Measurements from ENCODE around the gene B4GALNT2. TPM values are rescaled to one million over a fixed set of nuclear protein-coding genes. Genes with fewer than 3 reads are reported as not detected.

The B4GALNT2 gene
- total and polyA plus RNA-seq, 2 donors (not counting 3 experiments of a cell fraction or from before 2014, with no cell fraction given) = 0.11 TPM; not detected in 1

- CTCF ChIA-PET = no interaction called here
- TF ChIP-seq JUN (IDR thresholded peaks at IDR 0.05; ENCODE audit: borderline replicate concordance, insufficient read depth, insufficient read length, low read depth) = no peak
- TF ChIP-seq CTCF (IDR thresholded peaks at IDR 0.05; ENCODE audit: extremely low read depth in 1 of 2, insufficient read depth in 1 of 2, low read depth in 1 of 2, low read length in 2 of 2) = no peak
- TF ChIP-seq MYC (IDR thresholded peaks at IDR 0.05; ENCODE audit: low read depth, low read length) = no peak
- TF ChIP-seq FOS (IDR thresholded peaks at IDR 0.05; ENCODE audit: borderline replicate concordance, insufficient read depth, low read length) = no peak
- TF ChIP-seq POLR2AphosphoS5 (IDR thresholded peaks at IDR 0.05; ENCODE audit: insufficient read depth, low read depth, low read length) = no peak
- TF ChIP-seq GATA2 (IDR thresholded peaks at IDR 0.05; ENCODE audit: insufficient read depth, insufficient read length, low read depth, low read length) = no peak
- no peak for TF ChIP-seq EZH2 (IDR thresholded peaks at IDR 0.05; ENCODE audit: borderline replicate concordance, low read depth, low read length, severe bottlenecking)
- TF ChIP-seq MAX (IDR thresholded peaks at IDR 0.05; ENCODE audit: insufficient read depth, insufficient read length) = no peak
- TF ChIP-seq POLR2A (IDR thresholded peaks at IDR 0.05; ENCODE audit: low read depth, low read length) = no peak
- Histone ChIP-seq H3K36me3 (ENCODE audit: control insufficient read depth in 2 of 2, extremely low read depth in 1 of 2, insufficient read depth in 2 of 2, low read length in 2 of 2) (no peaks in the 10 kb centered on the region), H3K9ac (replicated peaks; ENCODE audit: extremely low read depth, insufficient read depth, low read length) (no peak overlapping the region), H3K27ac (ENCODE audit: insufficient read depth, low read depth, low read length) (no peak overlapping the region), H3K4me1 (ENCODE audit: control insufficient read depth, extremely low read depth, insufficient read depth, low read length) (no peaks in the 10 kb centered on the region), H3K27me3 (ENCODE audit: control insufficient read depth in 2 of 2, insufficient read depth in 2 of 2, low read length in 2 of 2) (peaks cover 4 to 17% of the 10 kb centered on the region in 2 experiments), H3K9me1 (replicated peaks; ENCODE audit: control insufficient read depth, extremely low read depth, insufficient read depth, low read length) (no peaks in the 10 kb centered on the region), H3K79me2 (ENCODE audit: control insufficient read depth, insufficient read depth, low read length) (no peaks in the 10 kb centered on the region), H3K4me3 (replicated peaks in 1 of 3; ENCODE audit: insufficient read depth in 1 of 3, low read depth in 1 of 3, low read length in 3 of 3) (no peak overlapping the region), H2AFZ (ENCODE audit: low read depth, low read length) (no peak overlapping the region), H4K20me1 (replicated peaks; ENCODE audit: control insufficient read depth, extremely low read depth, insufficient read depth, low read length) (no peaks in the 10 kb centered on the region), H3K9me3 (replicated peaks; ENCODE audit: control insufficient read depth, insufficient read depth, low read length) (no peaks in the 10 kb centered on the region), H3K4me2 (ENCODE audit: insufficient read depth, low read length) (no peak overlapping the region)
- no TSS peak for BruUV-seq (replicated peaks)
- no peak for FAIRE-seq
- dilution Hi-C loops (cut with MboI; ENCODE audit: extremely low pct_ligation_motif_present, low sequenced_read_pairs) = no loop called here
- intact Hi-C loops (cut with micrococcal nuclease) = no loop called here
- DNase-seq (ENCODE audit: low read depth, low spot score) = no peak
- POLR2A ChIA-PET = no interaction called here
Observed at GRCh38 chr17:49110509-49110908, 22.1 kb upstream of the B4GALNT2 start.

Measured in endothelial cell of umbilical vein (primary cell).